CD4-positive, alpha-beta memory T cell (primary cell): Measurements from ENCODE around the gene TMEM252. TPM values are rescaled to one million over a fixed set of nuclear protein-coding genes. Genes with fewer than 3 reads are reported as not detected.

Experiments used
- CTCF ChIA-PET: fragments of 350-600 bp; sonication (Branson Sonifier 250); formaldehyde crosslinking; loops from one replicate; lab custom pipeline; 2021; ENCODE audit warnings: inconsistent platforms; ENCODE audit not compliant: partially characterized antibody; lab: Charles Lee
- POLR2A ChIA-PET: fragments of 350-600 bp; sonication (Branson Sonifier 250); formaldehyde crosslinking; loops from one replicate; lab custom pipeline; 2021; ENCODE audit not compliant: partially characterized antibody; lab: Charles Lee
- DNase-seq, 5 donors: peaks; one replicate each; pipeline versions ENCODE4 v3.0.0 to v3.0.0-alpha.2; 2020 to 2022; ENCODE audit warnings: mixed read lengths in 1 of 5
- H3K27ac ChIP-seq: one replicate; pipeline ENCODE4 v1.7.0; 2013; ENCODE audit warnings: low read depth, low read length
- H3K27me3 ChIP-seq: 2 replicates; pipeline ENCODE4 v1.7.0; 2013; ENCODE audit warnings: mild to moderate bottlenecking, low read length, moderate library complexity; ENCODE audit not compliant: insufficient read depth
- H3K36me3 ChIP-seq: 2 replicates; pipeline ENCODE4 v1.7.0; 2013; ENCODE audit warnings: mild to moderate bottlenecking, low read length, moderate library complexity; ENCODE audit not compliant: insufficient read depth
- H3K4me1 ChIP-seq: 2 replicates; pipeline ENCODE4 v1.7.0; 2013; ENCODE audit warnings: mild to moderate bottlenecking, low read length, moderate library complexity; ENCODE audit not compliant: insufficient read depth
- H3K4me3 ChIP-seq, 2 donors: one replicate each; pipeline ENCODE4 v1.7.0; 2013; ENCODE audit warnings: low read length in 2 of 2, mild to moderate bottlenecking in 1 of 2
- H3K9me3 ChIP-seq, 2 donors: one replicate each; pipeline ENCODE4 v1.7.0; 2013; ENCODE audit warnings: low read length in 2 of 2, control low read depth in 1 of 2; ENCODE audit not compliant: control insufficient read depth in 1 of 2
- H3K27ac Mint-ChIP-seq, 7 donors: one replicate each; pipeline ENCODE4 v1.8.0; 2020 to 2021; ENCODE audit warnings: mixed read lengths in 7 of 7, mild to moderate bottlenecking in 6 of 7, inconsistent platforms in 3 of 7, moderate library complexity in 3 of 7
- H3K27me3 Mint-ChIP-seq, 2 donors: one replicate each; pipeline ENCODE4 v1.8.0; 2020 to 2021; ENCODE audit warnings: mixed read lengths in 2 of 2
- H3K36me3 Mint-ChIP-seq, 2 donors: one replicate each; pipeline ENCODE4 v1.8.0; 2020 to 2021; ENCODE audit warnings: mixed read lengths in 2 of 2, inconsistent platforms in 1 of 2, mild to moderate bottlenecking in 1 of 2
- H3K4me1 Mint-ChIP-seq, 4 donors: one replicate each; pipeline ENCODE4 v1.8.0; 2020 to 2021; ENCODE audit warnings: mixed read lengths in 4 of 4, mild to moderate bottlenecking in 1 of 4
- H3K4me3 Mint-ChIP-seq, 8 donors: one replicate each; pipeline ENCODE4 v1.8.0; 2020 to 2021; ENCODE audit warnings: mixed read lengths in 8 of 8, mild to moderate bottlenecking in 7 of 8, moderate library complexity in 6 of 8, inconsistent platforms in 3 of 8
- H3K9me3 Mint-ChIP-seq, 8 donors: one replicate each; pipeline ENCODE4 v1.8.0; 2020 to 2021; ENCODE audit warnings: mixed read lengths in 8 of 8, mild to moderate bottlenecking in 5 of 8, inconsistent platforms in 3 of 8, moderate library complexity in 1 of 8
- intact Hi-C: fragments of 100-400 bp; cut with micrococcal nuclease; formaldehyde crosslinking; loops from one replicate; pipeline ENCODE4 v1.15.1; 2023
- polyA plus RNA-seq, 2 donors: library from polyadenylated mRNA; unstranded; fragments of 300-500 nt; fragmentation: Illumina TruSeq; gene quantifications; one replicate each; pipeline ENCODE4 v1.2.3, GENCODE V29; 2021
- total RNA-seq, 2 experiments: library from RNA; stranded (reverse); gene quantifications; one replicate each; pipeline ENCODE4 v1.2.3, GENCODE V29; 2021

Gene TMEM252
- total and polyA plus RNA-seq, 4 experiments from 2014 or later: not detected

DNA sequence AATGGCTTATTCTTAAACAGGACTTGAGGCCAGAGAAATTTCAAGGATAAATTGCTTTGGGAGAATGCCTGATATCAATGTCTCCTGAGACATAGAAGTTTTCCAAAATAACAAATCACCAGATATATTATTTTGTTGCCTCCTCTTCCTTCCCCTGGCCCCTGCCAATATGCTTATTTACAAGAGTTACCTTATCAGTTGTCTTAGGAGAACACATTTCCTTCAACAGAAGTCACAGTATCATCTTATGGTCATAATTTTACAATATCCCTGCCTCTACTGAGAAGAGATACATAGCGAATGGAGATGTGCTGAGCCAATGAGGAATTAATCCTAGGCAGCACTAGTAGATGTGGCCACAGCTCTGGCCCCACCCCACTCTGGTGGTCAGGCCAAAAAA, 43.1 kb downstream of the TMEM252 start:
- Histone ChIP-seq H3K4me1 (no peaks in the 10 kb centered on the region), H3K4me3 (no peak overlapping the region), H3K36me3 (no peaks in the 10 kb centered on the region), H3K9me3 (no peaks in the 10 kb centered on the region), H3K27ac (no peak overlapping the region), H3K27me3 (no peaks in the 10 kb centered on the region)
- no peaks in the 10 kb centered on the region for H3K36me3 Mint-ChIP-seq
- H3K27ac Mint-ChIP-seq: no peak overlapping the region
- peaks cover 0 to 3% (median 0%) of the 10 kb centered on the region in 8 donors for H3K9me3 Mint-ChIP-seq
- POLR2A ChIA-PET: no interaction called here
- CTCF ChIA-PET: no interaction called here
- no peak overlapping the region for H3K4me3 Mint-ChIP-seq
- intact Hi-C loops: no loop called here
- no peaks in the 10 kb centered on the region for H3K4me1 Mint-ChIP-seq
- peaks cover 9 to 12% of the 10 kb centered on the region in 2 donors for H3K27me3 Mint-ChIP-seq
- DNase-seq: no peak

DNA sequence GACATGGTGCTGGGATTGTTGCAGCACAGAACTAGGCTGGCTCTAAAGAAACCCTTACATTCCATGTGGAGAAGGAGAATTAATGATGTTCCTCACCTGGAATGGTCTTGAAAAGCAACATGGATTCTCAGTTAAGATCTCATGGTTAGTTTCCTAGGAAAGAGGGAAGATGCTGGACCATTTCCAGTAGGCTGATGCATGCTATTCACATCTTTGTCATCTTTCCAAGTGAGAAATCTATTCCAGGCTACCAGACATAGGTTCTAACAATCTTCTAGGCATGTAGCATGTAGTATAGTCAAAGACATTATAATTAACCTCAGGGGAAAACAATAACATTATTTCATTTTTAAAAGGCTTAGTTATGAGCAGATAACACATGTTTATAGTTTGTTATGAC, 44.3 kb downstream of the TMEM252 start:
- Mint-ChIP-seq H3K4me3 (no peak overlapping the region), H3K27ac (no peak overlapping the region), H3K27me3 (peaks cover 12% of the 10 kb centered on the region in 2 donors), H3K9me3 (peaks cover 0 to 3% (median 0%) of the 10 kb centered on the region in 8 donors), H3K36me3 (no peaks in the 10 kb centered on the region), H3K4me1 (no peaks in the 10 kb centered on the region)
- Histone ChIP-seq H3K36me3 (no peaks in the 10 kb centered on the region), H3K27ac (no peak overlapping the region), H3K27me3 (no peaks in the 10 kb centered on the region), H3K9me3 (no peaks in the 10 kb centered on the region), H3K4me3 (no peak overlapping the region), H3K4me1 (no peaks in the 10 kb centered on the region)
- POLR2A ChIA-PET: no interaction called here
- no peak for DNase-seq
- CTCF ChIA-PET: no interaction called here
- intact Hi-C loops: no loop called here

DNA sequence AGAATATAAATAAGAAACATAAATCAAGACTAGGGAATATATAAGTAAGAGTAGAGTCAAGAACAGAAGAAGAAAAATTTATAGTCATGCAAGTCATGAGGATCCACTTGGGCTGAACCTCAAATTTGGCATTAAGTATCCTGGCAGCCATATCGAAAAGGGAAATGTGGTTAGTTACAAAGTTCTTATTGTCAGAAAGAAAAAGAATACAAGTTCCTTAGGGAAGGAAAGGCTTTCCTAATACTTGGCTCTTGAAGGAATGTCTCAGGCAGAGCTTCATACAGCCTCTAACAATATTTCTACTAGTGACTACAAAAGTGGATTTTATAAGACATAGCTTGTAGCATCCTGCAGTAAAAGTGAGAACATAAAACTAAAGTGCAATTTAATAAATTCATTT, 45.4 kb downstream of the TMEM252 start:
- H3K4me3 ChIP-seq: no peak overlapping the region
- intact Hi-C loops: no loop called here
- Mint-ChIP-seq H3K9me3 (peaks cover 0 to 3% (median 0%) of the 10 kb centered on the region in 8 donors), H3K27me3 (peaks cover 10 to 13% of the 10 kb centered on the region in 2 donors), H3K4me3 (no peak overlapping the region), H3K27ac (no peak overlapping the region), H3K36me3 (no peaks in the 10 kb centered on the region), H3K4me1 (no peaks in the 10 kb centered on the region)
- CTCF ChIA-PET: no interaction called here
- POLR2A ChIA-PET: no interaction called here
- H3K27ac ChIP-seq: no peak overlapping the region
- H3K36me3 ChIP-seq: no peaks in the 10 kb centered on the region
- no peaks in the 10 kb centered on the region for H3K27me3 ChIP-seq
- DNase-seq: no peak
- no peaks in the 10 kb centered on the region for H3K9me3 ChIP-seq
- no peaks in the 10 kb centered on the region for H3K4me1 ChIP-seq

GRCh38 chr9:68493958-68494577, 46.6 kb downstream of the TMEM252 start:
- ChIA-PET CTCF (no interaction called here), POLR2A (no interaction called here)
- Histone ChIP-seq H3K4me3 (no peak overlapping the region), H3K9me3 (no peaks in the 10 kb centered on the region), H3K27me3 (no peaks in the 10 kb centered on the region), H3K36me3 (no peaks in the 10 kb centered on the region), H3K27ac (no peak overlapping the region), H3K4me1 (no peaks in the 10 kb centered on the region)
- H3K4me1 Mint-ChIP-seq: no peaks in the 10 kb centered on the region
- no peak for DNase-seq
- no peak overlapping the region for H3K27ac Mint-ChIP-seq
- H3K27me3 Mint-ChIP-seq: peaks cover 11 to 13% of the 10 kb centered on the region in 2 donors
- no peak overlapping the region for H3K4me3 Mint-ChIP-seq
- peaks cover 0 to 3% (median 0%) of the 10 kb centered on the region in 8 donors for H3K9me3 Mint-ChIP-seq
- H3K36me3 Mint-ChIP-seq: no peaks in the 10 kb centered on the region
- intact Hi-C loops: no loop called here

- Histone ChIP-seq H3K27ac (no peak overlapping the region), H3K36me3 (no peaks in the 10 kb centered on the region), H3K27me3 (no peaks in the 10 kb centered on the region), H3K4me1 (no peaks in the 10 kb centered on the region), H3K9me3 (no peaks in the 10 kb centered on the region), H3K4me3 (no peak overlapping the region)
- Mint-ChIP-seq H3K27me3 (peaks cover 13% of the 10 kb centered on the region in 2 donors), H3K27ac (no peak overlapping the region), H3K4me3 (no peak overlapping the region), H3K4me1 (no peaks in the 10 kb centered on the region), H3K9me3 (peaks cover 0 to 3% (median 0%) of the 10 kb centered on the region in 8 donors), H3K36me3 (no peaks in the 10 kb centered on the region)
- ChIA-PET CTCF (no interaction called here), POLR2A (no interaction called here)
- intact Hi-C loops: no loop called here
- DNase-seq: no peak
These were observed 47.1 kb downstream of the TMEM252 start for GRCh38 chr9:68493541-68493940.

- ChIA-PET CTCF (no interaction called here), POLR2A (no interaction called here)
- Histone ChIP-seq H3K27ac (no peak overlapping the region), H3K4me1 (no peaks in the 10 kb centered on the region), H3K9me3 (no peaks in the 10 kb centered on the region), H3K36me3 (no peaks in the 10 kb centered on the region), H3K27me3 (no peaks in the 10 kb centered on the region), H3K4me3 (no peak overlapping the region)
- Mint-ChIP-seq H3K4me1 (no peaks in the 10 kb centered on the region), H3K27ac (no peak overlapping the region), H3K4me3 (no peak overlapping the region), H3K36me3 (no peaks in the 10 kb centered on the region), H3K9me3 (peaks cover 0 to 3% (median 1%) of the 10 kb centered on the region in 8 donors), H3K27me3 (peaks cover 13% of the 10 kb centered on the region in 2 donors)
- no peak for DNase-seq
- intact Hi-C loops: no loop called here
These were observed 47.9 kb downstream of the TMEM252 start for GRCh38 chr9:68492806-68493205.

DNA sequence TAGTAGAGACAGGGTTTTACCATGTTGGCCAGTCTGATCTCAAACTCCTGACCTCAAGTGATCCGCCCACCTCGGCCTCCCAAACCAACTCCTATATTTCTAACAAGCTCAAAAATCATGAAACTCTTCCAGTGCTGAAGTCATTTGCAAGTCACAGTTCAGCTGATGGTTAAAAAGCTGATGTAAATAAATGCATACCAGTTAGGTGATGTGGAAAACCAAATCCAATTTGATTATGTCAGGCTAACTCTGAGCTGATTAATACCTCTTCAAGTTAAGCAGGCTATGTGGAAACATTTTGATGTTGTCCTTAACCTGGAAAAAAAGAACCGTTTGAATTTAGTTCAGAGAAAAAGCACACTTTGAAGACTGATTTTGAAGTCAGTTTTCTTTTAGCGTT, 51.0 kb downstream of the TMEM252 start:
- H3K4me1 ChIP-seq: no peaks in the 10 kb centered on the region
- H3K4me3 ChIP-seq: no peak overlapping the region
- CTCF ChIA-PET: no interaction called here
- no peak overlapping the region for H3K27ac ChIP-seq
- no peak for DNase-seq
- H3K27me3 ChIP-seq: no peaks in the 10 kb centered on the region
- Mint-ChIP-seq H3K27me3 (peaks cover 4 to 13% of the 10 kb centered on the region in 2 donors), H3K4me3 (no peak overlapping the region), H3K36me3 (no peaks in the 10 kb centered on the region), H3K4me1 (no peaks in the 10 kb centered on the region), H3K9me3 (peaks cover 2 to 15% (median 3%) of the 10 kb centered on the region in 8 donors), H3K27ac (no peak overlapping the region)
- no peaks in the 10 kb centered on the region for H3K9me3 ChIP-seq
- POLR2A ChIA-PET: no interaction called here
- H3K36me3 ChIP-seq: no peaks in the 10 kb centered on the region
- intact Hi-C loops: no loop called here
